ENCODE results near the gene GCNT2.

GRCh38 chr6:10513544-10513943, 7.6 kb upstream of the GCNT2 start:
- TF ChIP-seq POLR2A (IDR thresholded peaks at IDR 0.05; ENCODE audit: low read depth, low read length) (no peak), POLR2AphosphoS5 (IDR thresholded peaks at IDR 0.05; ENCODE audit: low read depth, low read length) (no peak), TAF1 (IDR thresholded peaks at IDR 0.05; ENCODE audit: borderline replicate concordance, low read depth, low read length) (no peak)
